Nephron progenitor cell (in vitro differentiated cells): ENCODE results near the gene EDA.

Experiments
- DNase-seq: peaks from one replicate; pipeline ENCODE4 v3.0.0; 2021
- H3K27ac Mint-ChIP-seq: 2 replicates; pipeline ENCODE4 v1.8.0; 2021; ENCODE audit warnings: mild to moderate bottlenecking, moderate library complexity, mixed read lengths
- H3K27me3 Mint-ChIP-seq: 2 replicates; pipeline ENCODE4 v1.8.0; 2021; ENCODE audit warnings: mild to moderate bottlenecking, low read depth, mixed read lengths; ENCODE audit not compliant: poor library complexity
- H3K36me3 Mint-ChIP-seq: 2 replicates; pipeline ENCODE4 v1.8.0; 2021; ENCODE audit warnings: low read depth, mixed read lengths
- H3K4me1 Mint-ChIP-seq: 2 replicates; pipeline ENCODE4 v1.8.0; 2021; ENCODE audit warnings: mixed read lengths
- H3K4me3 Mint-ChIP-seq: 2 replicates; pipeline ENCODE4 v1.8.0; 2021; ENCODE audit warnings: mild to moderate bottlenecking, moderate library complexity, mixed read lengths
- H3K9me3 Mint-ChIP-seq: 2 replicates; pipeline ENCODE4 v1.8.0; 2021; ENCODE audit warnings: mild to moderate bottlenecking, moderate library complexity, mixed read lengths
- CTCF ChIP-seq: fragments of 200-600 bp; sonication (generic); IDR thresholded peaks from 2 replicates; pipeline ENCODE4 v1.5.0; 2021; ENCODE audit warnings: antibody characterized with exemption

Gene EDA

GRCh38 chrX:69674891-69675290, 59.0 kb downstream of the EDA start:
- Mint-ChIP-seq H3K9me3 (peaks cover 62% of the 10 kb centered on the region), H3K36me3 (peaks cover 20% of the 10 kb centered on the region), H3K4me1 (peaks cover 7% of the 10 kb centered on the region), H3K27me3 (no peaks in the 10 kb centered on the region), H3K27ac (peak overlapping the region; percentile 60), H3K4me3 (no peak overlapping the region)
- no peak for TF ChIP-seq CTCF
- no peak for DNase-seq

- Mint-ChIP-seq H3K27me3 (no peaks in the 10 kb centered on the region), H3K4me3 (no peak overlapping the region), H3K9me3 (peaks cover 53% of the 10 kb centered on the region), H3K36me3 (peaks cover 1% of the 10 kb centered on the region), H3K4me1 (no peaks in the 10 kb centered on the region), H3K27ac (no peak overlapping the region)
- no peak for DNase-seq
- no peak for TF ChIP-seq CTCF
Observed at GRCh38 chrX:69705818-69706217, 89.9 kb downstream of the EDA start.

- Mint-ChIP-seq H3K4me1 (no peaks in the 10 kb centered on the region), H3K27ac (no peak overlapping the region), H3K9me3 (peaks cover 86% of the 10 kb centered on the region), H3K4me3 (no peak overlapping the region), H3K36me3 (peaks cover 21% of the 10 kb centered on the region), H3K27me3 (no peaks in the 10 kb centered on the region)
- DNase-seq, result no peak
- TF ChIP-seq CTCF, result no peak
Observed at GRCh38 chrX:69718102-69718501, 102.2 kb downstream of the EDA start.

GRCh38 chrX:69724307-69724706, 108.4 kb downstream of the EDA start:
- peaks cover 40% of the 10 kb centered on the region for H3K9me3 Mint-ChIP-seq
- H3K36me3 Mint-ChIP-seq, result peaks cover 5% of the 10 kb centered on the region
- no peak for TF ChIP-seq CTCF
- H3K27me3 Mint-ChIP-seq, result no peaks in the 10 kb centered on the region
- peak overlapping the region; percentile 9 for H3K27ac Mint-ChIP-seq
- peaks cover 4% of the 10 kb centered on the region for H3K4me1 Mint-ChIP-seq
- DNase-seq, result no peak
- H3K4me3 Mint-ChIP-seq, result no peak overlapping the region

DNA sequence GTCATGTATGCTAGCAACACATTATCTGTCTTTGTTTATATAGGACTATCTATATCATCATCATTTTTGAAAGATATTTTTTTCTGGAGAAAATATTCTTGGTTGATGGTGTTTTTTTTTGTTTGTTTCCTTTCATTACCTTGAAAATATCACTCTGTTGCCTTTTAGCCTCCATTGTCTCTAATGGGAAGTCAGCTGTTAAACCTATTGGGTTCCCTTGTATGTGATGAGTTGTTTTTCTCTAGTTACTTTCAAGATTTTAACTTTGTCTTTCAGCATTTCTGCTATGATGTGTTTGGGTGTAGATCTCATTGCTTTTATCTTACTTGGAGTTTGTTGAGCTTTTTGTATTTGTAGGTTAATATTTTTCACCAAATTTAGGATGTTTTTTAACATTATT, 124.4 kb downstream of the EDA start:
- TF ChIP-seq CTCF, result no peak
- no peak overlapping the region for H3K27ac Mint-ChIP-seq
- H3K4me1 Mint-ChIP-seq, result no peaks in the 10 kb centered on the region
- no peak overlapping the region for H3K4me3 Mint-ChIP-seq
- no peaks in the 10 kb centered on the region for H3K27me3 Mint-ChIP-seq
- peaks cover 70% of the 10 kb centered on the region for H3K9me3 Mint-ChIP-seq
- DNase-seq, result no peak
- no peaks in the 10 kb centered on the region for H3K36me3 Mint-ChIP-seq

DNA sequence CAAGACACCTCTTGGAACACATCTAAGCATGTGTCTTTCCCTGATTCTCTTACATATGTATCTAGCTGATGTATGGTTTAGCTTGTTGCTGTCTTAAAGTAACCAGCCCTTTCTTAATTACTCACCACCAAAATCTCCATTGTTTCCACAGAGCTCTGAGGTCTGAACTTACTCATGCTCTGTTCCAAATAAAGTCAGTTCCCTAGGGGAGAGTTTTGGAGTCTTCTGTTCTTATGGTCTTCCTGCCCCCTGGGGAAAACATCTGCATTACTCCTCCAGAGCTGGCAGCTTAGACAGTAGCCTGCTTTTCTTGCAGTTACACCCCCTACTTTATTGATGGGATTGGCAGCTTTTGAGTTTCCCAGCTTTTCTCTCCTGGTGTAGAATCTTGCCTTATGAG, 125.8 kb downstream of the EDA start:
- H3K27ac Mint-ChIP-seq, result no peak overlapping the region
- H3K36me3 Mint-ChIP-seq, result no peaks in the 10 kb centered on the region
- no peak overlapping the region for H3K4me3 Mint-ChIP-seq
- no peak for DNase-seq
- H3K27me3 Mint-ChIP-seq, result no peaks in the 10 kb centered on the region
- TF ChIP-seq CTCF, result no peak
- peaks cover 62% of the 10 kb centered on the region for H3K9me3 Mint-ChIP-seq
- H3K4me1 Mint-ChIP-seq, result no peaks in the 10 kb centered on the region
